Dermis blood vessel endothelial cell (primary cell): ENCODE results near the gene FBLIM1. TPM values are rescaled to one million over a fixed set of nuclear protein-coding genes. Genes with fewer than 3 reads are reported as not detected.
"Not testable (repeated sequence)": the region's sequence is repeated elsewhere in the genome, so short reads cannot be mapped to it uniquely, and the experiment has no call there.

Source experiments
- DNase-seq: peaks from one replicate; pipeline ENCODE4 v3.0.0; 2010
- total RNA-seq: library from RNA; depleted of rRNA; stranded (reverse); fragments of >200 nt; gene quantifications from 2 replicates; pipeline ENCODE4 v1.2.3, GENCODE V29; 2014

Gene FBLIM1
- total RNA-seq, 1 donor from 2014 or later = 195 TPM

GRCh38 chr1:15770313-15770962, 11.8 kb downstream of the FBLIM1 start:
- DNase-seq = no peak

DNA sequence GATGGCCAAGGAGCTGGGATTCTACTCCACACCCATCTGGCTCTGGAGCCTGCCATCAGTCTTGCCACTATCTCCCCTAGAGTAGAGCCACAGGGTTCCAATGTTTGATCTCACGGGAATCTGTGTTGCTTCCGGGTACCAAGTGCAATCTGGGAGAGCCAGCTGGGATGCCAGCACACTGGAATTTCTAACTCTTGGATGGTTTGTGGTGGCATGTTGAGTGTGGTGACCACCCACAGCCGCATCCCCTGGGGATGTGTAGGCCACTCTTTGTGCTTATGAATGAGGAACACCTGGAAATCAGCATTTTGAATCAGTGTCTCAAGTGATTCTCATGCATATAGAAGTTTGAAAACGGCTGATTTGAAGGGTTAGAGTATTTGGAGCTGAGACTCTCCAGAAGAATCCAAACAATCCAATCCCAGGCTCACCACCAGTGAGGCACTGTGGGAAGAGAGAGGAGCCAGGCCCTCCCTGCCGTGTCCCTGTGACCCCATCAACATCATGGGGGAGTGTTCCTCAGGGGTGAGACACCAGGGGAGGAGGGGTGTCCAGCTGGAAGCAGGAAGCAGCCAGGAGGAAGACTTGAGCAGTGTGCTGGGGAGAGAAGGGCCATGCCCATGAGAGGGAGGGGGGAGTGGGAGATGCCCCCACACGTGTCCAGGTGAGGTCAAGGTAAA, 13.4 kb downstream of the FBLIM1 start:
- DNase-seq = no peak

- DNase-seq = no peak
Measured at GRCh38 chr1:15775706-15776105, 17.1 kb downstream of the FBLIM1 start.

GRCh38 chr1:15777909-15778707, 19.5 kb downstream of the FBLIM1 start:
- DNase-seq = no peak

GRCh38 chr1:15785683-15786082, 27.1 kb downstream of the FBLIM1 start:
- DNase-seq = no peak

DNA sequence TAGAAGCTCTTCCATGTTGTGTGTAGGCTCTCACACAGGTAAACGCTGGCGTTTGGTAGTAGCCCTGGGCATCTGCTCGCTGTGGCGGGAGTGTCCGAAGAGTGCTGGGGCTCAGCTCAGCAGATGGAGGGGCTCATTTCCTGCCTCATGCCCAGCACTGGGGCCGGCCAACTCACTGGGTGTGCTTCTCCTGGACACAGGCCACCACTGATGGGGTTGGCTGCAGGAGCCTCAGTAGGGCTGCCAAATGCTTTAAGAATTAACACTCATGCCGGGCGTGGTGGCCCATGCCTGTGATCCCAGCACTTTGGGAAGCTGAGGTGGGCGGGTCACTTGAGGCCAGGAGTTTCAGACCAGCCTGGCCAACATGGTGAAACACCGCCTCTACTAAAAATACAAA, 28.0 kb downstream of the FBLIM1 start:
- no peak for DNase-seq

DNA sequence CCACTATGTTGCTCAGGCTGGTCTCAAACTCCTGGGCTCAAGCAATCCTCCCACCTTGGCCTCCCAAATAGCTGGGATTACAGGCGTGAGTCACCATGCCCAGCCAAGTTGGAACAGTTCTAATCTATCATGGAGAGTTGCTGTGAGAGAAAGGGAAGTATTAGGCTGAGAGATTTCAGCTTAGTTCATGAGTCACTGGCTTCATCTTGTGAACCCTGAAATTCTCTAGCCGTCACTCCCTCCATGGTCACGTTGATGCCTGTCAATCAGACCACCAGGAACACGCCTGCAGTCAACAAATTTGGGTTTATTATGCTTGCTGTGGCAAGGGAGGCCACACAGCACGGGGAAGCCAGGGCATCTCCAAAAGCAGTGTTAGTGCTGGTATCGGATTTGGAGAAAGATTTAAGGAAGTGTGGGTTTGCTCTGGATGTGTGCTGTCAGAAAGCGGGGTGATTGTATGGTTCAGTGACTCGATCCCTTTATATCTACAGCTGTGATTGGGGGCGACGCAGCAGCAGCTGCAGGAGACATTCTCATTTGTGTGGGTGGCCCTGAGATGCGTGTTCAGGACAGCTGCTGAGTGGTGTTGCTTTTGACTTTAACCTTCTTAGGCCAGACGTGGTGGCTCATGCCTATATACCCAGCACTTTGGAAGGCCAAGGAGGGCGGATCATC, 30.2 kb downstream of the FBLIM1 start:
- peak; percentile 40 for DNase-seq

DNA sequence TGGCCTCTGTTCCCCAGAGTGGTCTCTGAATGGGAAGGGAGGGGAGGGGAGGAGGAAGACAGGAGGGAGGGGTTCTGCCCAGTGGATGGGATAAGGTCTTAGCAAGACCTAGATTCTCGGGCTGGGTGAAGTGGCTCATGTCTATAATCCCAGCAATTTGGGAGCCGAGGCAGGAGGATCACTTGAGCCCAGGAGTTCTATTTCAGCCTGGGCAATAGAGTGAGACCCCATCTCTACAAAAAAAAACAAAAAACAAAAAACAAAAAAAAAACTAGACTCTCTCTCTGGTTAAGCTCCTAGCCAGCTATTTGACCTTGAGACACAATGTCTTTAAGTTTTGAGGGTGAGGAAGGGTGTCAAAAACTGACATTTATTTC, 37.5 kb downstream of the FBLIM1 start:
- DNase-seq = no peak

DNA sequence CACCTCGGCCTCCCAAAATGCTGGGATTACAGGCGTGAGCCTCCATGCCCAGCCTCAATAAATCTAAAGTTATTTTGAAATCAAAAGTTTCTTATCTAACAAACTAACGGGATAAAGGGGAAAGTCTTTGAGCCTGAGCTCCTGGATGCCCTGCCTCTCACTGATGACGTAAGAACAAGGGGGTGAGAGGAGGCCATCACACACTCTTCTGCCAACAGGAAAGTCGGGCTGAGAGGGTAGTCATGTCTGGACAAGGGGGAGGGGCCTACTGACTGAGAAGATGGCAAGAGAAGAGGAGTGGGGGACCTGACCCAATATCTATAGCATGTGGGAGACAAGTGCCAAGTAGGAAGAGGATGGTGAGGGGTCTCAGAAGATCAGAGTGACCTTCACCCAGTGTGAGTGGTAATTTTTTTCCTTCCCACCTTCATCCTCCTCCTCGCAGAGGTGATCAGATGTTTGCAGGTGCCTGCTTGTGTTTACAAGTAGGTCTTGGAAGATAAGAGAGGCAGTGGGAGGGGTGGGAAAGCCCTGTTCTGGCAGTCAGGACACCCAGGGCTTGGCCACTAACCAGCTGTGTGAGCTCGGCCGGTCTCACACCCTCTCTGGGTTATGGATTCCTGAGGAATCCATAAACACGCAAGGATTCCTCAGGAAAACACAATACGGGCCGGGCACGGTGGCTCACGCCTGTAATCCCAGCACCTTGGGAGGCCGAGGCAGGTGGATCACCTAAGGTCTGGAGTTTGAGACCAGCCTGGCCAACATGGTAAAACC, 39.2 kb downstream of the FBLIM1 start:
- DNase-seq = peak; percentile 69

- peak; percentile 87 for DNase-seq
Measured at GRCh38 chr1:15799004-15799867, 40.6 kb downstream of the FBLIM1 start.

DNA sequence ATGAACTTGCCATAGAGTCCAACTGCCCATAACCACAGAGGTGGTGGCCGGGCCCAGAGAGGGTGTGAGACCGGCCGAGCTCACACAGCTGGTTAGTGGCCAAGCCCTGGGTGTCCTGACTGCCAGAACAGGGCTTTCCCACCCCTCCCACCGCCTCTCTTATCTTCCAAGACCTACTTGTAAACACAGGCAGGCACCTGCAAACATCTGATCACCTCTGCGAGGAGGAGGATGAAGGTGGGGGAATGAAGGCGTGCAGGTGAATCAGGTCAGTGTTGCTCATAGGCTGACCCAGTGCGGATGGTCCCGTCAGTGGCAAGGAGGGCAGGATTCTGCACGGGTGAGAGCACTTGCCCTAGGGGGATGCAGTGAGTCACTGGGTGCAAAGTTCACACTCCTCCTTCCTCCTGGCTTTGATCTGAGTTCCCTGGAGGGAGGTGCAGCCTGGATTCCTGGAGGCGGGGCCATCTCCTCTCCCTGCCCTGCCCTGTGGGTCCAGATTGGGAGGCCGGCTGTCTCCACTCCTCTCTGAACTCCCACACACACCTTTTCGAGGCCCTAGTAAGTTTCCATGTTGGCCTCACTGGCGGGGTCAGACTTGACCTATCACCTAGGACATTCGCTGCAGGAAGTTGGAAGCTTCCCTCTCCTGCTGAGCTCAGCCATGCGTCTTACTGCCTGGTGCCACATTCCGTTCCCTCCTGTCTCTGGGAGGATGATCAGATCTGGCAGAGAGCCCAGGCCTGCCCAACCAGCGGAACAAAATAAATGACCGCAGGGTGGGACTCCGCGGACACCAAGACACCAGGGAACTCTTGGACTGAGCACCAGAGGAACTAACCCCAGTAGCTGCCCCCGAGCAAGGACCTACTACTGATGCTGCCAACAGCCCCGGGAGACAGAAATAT, 41.6 kb downstream of the FBLIM1 start:
- DNase-seq = peak; percentile 42

- no peak for DNase-seq
Measured at GRCh38 chr1:15802234-15802965, 43.8 kb downstream of the FBLIM1 start.

- peak; percentile 70 for DNase-seq
Measured at GRCh38 chr1:15803380-15803779, 44.8 kb downstream of the FBLIM1 start.

- no peak for DNase-seq
Measured at GRCh38 chr1:15804060-15804459, 45.5 kb downstream of the FBLIM1 start.

DNA sequence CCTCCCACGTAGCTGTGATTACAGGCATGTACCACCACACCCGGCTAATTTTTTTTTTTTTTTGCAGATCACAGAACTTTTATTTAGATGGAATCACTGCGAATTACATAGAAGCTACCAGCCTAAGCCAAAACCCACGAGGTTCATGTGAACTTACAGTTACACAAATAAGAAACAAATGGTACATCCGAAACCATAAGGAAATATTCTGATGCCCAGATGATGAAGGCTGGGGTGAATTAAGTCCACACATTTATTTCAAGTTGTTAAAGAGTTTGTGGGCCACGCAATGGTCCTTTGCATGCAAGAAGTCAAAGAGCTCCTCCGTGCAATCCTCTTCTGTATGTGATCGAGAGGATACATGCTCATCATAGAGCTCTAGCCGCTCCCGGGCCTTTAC, 48.5 kb downstream of the FBLIM1 start:
- no peak for DNase-seq

DNA sequence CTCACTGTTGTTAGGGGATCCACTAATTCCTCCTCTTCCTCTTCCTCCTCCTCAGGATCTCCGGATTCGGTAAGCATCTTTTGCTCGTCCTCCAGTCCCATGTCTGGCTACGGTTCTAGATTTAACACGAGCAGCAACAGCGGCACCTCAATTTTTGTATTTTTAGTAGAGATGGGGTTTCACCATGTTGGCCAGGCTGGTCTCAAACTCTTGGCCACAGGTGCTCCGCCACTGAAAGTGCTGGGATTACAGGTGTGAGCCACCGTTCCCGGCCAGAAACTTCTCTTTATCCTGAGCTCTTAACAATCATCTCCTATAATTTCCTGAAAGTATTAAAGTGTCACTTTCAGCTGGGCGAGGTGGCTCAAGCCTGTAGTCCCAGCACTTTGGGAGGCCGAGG, 49.0 kb downstream of the FBLIM1 start, which contains the start of gene UQCRHL:
TSS of gene UQCRHL (minus strand) at position 101 of the 400 bp plus-strand sequence. CDS start at position 101, 0 bp downstream.
- not testable (repeated sequence) for DNase-seq

DNA sequence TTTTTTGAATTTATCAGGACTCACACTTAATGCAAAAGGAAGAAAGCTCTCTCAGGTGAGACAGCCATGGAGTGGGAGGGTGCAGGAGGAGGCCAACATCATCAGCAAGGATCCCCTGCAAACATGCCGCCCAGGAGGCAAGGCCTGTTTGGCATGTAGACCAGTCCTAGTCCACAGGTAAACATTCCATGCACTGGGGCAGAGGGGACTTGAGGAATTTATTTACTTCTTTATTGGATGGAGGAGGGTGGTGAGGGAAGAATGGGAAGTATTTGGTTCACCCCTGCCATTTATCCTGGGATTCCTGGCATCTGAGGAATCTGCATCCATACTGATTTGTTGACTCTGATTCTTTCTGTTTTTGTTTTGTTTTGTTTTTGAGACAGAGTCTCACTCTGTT, 50.4 kb downstream of the FBLIM1 start:
- DNase-seq = no peak

- DNase-seq = no peak
Measured at GRCh38 chr1:15810073-15810472, 51.5 kb downstream of the FBLIM1 start.

DNA sequence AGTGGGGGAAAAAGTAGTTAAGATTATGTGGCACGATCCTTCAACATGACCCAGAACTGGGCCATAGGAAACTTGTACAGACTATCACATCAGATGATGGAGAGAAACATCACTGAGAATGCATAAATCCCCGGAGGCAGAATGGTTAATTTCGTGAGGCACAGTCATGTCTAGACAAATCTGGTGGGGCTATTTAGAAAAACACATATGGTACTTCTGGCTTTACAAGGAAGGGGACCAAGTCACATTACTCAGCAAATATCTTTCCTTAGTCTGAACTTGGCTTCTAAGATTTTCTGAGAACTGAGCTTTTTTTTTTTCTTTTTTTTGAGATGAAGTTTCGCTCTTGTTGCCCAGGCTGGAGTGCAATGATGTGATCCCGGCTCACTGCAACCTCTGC, 58.1 kb downstream of the FBLIM1 start:
- DNase-seq = no peak
